DMS 273 treated with DMSO at 0.1 percent for 48 hours (cell line): ENCODE measurements around the gene ROR2.
A peak's percentile ranks its signal among the peaks of the same experiment; 100 is the strongest.

Experiments
- DNase-seq: peaks from one replicate; lab custom pipeline; 2025; lab: John Stamatoyannopoulos, UW

ROR2 gene

DNA sequence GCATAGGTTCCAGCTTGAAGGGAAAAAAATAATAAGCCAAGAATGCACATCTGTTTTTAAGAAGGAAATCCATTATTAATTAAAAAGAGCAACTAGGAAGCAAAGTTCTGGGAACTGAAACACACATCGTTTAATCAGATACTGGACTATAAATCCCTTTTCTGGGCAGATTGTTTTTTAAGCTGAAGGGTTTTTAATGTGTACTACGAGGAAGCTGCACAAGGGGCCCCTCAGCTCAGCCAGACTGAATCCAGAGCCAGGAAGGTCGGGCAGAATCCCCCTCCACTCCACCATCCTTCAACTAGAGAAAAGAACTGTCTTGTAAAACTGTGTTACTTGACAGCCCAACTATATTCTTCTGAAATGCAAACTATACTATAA, 49.2 kb downstream of the ROR2 start:
- no peak for DNase-seq

DNA sequence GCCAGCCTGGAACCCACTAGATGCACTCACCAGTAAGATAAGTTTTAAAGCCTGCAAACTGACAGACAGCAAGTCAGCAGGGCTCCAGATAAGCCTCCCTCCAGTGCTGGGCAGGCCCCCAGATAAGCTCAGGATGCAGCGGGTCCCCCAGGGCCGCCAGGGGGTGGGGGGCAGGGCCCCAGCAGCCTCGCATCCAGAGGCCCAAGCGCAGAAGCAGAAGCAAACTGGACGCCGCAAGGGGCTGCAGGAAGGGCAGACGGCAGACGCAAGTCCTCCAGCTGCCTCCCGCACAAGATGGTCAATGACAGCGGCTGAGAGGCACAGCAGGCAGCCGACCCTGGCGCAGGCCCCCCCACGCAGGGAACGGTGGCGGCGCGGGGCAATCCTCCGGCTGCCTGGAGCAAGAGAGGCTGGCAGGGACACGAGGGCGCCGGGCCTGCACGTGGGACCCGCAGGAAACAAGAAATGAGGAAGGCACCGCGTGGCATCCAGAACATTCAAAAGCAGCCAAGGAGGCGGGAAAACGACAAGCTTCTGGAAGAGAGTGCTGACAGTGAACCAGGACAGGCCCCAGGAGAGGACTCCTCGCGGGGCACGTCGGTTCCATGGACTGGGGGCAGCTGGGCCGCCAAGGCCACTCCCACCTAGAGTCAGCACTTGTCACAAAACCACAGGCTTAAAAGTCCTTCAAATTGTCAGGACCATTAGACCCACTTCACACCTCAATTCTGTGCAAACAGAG, 49.8 kb downstream of the ROR2 start:
- DNase-seq, result no peak

DNA sequence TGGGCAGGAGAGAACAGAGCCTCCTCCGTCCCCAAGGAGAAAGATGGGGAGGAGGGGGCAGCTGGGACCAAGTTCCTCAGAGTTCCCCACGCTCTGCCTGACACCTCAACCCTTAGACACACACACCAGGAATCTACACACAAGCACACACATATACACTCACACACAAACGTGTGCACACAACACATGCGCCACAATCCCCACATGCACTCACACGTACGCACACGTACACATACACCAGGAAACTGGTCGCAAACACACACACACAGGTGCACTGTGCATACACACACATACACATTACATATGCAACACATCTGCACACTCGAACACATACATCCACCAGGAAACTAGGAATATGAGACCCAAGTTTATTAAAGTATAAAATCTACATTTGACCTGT, 50.4 kb downstream of the ROR2 start:
- DNase-seq, result no peak

DNA sequence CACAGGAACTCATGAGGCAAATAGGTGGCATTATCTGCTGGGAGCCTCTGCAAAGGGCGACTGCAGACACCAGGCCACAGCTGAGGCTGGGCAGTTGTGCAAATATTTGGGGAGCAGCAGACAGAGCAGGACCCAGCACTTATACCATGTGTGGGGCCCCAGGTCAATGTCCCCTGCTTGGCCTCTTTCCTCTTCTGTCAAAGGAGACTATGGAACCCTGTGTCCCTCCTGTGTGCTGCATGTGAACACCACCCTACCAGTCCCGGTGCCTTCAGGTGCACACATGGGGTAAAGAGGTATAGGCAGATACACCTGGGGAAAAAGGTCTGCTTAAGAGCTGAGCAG, 50.8 kb downstream of the ROR2 start:
- no peak for DNase-seq

DNA sequence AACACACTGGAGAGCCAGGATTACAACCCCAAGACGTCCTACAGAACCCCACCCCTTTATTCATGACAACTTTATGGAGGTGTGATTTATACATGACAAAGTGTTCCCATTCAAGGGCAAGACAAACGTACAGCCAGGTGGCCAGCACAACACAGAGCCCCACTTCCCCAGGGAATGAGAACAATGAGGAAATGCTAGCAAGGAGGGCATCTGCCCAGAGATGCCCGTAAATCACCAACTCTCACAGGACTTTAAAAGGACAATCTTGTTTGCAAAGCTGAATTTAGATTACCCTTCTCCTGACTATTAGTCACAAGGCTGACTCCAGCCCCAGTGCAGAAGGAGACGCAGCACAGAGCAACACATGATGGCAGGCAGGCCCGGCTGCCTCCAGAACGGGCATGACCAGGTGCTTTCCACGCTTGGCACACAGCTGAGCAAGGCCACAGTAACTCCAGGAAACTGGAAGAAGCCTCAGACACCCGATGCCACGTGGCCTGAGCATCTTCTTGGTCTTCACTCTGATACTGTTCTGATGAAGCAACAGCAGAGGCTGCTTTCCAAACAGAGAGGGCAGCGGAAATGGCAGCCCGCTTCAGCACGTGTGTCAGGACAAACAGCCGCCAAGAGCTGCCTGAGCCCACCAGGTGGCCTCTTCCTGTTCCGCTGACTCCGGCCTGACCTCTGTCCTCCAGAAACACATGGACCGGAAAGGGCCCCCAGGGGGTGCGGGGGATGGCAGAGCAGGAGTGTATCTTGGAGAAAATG, 51.4 kb downstream of the ROR2 start:
- DNase-seq, result no peak

DNA sequence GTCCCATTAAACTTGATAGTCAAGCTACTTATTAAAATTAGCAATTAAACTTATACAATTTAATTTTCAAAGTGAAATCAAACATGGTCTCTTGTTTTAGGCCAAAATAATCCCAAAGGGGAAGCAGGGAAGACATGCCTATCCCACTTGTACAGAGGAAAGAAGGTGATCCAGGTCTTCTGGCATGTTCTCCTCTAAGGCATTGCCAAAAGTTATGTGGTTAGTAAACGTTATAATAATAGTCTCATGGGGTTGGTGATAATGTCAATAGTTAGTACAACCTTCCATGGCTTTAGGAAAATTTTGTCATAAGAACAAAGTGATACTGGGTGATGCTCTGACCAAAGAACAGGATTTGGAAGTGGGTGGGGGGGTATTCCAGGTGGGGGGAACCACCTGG, 52.8 kb downstream of the ROR2 start:
- no peak for DNase-seq

DNA sequence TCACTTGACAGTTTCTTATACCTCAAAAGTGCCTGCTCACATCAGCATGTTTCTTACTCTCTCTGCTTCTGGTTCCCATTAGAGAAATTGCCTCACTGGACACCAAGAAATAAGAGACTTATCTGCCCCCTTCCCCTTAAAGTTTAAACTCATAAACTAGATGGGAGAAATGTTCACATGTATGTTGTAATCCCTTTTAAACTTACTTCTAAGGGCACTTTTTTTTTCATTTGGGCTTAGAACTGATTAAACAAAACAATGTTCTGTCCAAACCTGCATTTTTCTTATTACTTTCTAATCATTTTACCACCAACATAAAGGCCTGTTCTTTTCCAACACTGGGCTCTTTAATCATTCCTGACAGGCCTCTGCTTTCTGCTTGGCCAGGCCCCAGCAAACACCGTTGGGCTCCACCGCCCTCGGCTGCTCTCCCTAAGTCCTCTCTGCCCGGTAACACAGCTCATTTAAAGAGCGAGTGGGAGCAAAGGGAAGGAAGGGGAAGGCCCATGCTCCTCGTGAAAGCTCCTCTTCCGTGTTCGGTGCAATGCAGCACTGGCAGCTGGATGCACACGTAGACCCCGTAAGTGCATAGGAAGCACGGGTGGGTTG, 53.4 kb downstream of the ROR2 start:
- DNase-seq, result no peak

DNA sequence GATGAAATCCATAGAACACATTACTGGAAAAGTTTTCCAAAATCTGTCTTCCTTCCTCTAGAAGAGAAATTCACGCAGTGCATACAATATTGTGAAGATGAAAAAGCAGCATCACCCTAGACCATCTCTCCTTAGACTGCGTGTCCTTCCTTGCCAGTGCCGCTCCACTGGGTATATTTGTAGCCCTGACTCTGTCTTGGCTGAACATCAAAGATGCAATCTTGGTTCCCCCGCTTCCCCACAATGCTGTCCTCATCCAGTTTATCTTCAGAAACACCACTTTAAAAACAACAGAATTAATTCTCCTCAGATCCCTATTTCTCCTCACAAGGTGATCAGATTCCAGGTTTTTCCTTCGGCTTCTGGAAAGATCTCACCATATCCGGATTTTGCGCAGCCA, 53.9 kb downstream of the ROR2 start:
- no peak for DNase-seq

DNA sequence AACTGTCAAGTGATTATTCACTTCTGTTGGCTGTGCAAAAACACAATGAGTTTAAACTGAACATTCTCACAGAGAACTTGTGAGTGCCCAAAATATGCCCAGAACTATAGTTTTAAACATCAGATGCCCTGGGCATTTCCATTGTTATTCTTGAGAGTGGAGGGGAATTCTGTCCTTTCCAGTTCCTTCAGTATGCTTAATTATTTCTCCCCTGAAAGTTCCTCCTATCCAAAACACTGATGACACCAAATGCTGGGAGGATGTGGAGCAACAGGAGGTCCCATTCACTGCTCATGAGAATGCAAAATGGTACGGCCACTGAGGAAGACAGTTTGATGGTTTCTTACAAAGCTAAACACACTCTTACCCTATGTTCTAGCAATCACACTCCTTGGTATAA, 55.5 kb downstream of the ROR2 start:
- no peak for DNase-seq

DNA sequence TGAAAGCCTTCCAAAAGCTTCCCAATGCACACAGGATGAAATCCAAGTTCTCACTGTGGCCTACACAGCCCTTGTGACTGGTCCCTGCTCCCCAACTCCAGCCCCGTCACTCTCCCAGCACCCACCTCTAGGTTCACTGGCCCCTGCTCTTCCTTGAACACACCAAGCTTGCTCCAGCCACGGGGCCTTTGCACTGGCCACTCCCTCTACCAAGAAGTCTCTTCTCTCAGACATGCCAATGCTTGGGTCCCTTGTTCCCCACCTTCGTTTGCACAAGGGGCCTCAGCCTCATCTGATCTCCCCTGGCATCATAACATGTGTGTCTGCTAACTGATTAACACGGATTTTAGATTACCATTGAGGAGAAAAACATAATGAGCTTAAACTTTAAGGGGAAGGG, 56.0 kb downstream of the ROR2 start:
- no peak for DNase-seq

DNA sequence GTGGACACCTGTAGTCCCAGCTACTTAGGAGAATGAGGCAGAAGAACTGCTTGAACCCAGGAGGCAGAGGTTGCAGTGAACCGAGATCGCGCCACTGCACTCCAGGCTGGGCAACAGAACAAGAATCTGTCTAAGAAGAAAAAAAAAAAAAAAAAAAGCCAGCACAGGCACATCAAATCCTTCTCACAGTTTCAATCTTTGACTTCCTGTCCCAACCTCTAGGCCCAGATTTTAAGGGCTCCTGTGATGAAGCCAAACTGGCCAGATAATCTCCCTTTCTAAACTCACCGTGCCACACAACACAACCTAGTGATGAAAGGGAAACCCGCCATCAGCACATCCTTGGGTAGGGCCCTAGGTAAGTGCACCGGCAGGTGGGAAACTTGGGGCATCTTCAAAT, 58.1 kb downstream of the ROR2 start:
- DNase-seq, result no peak

- no peak for DNase-seq
Measured at GRCh38 chr9:91890662-91891061, 59.4 kb downstream of the ROR2 start.

GRCh38 chr9:91889161-91889911, 60.7 kb downstream of the ROR2 start:
- no peak for DNase-seq

GRCh38 chr9:91886414-91887076, 63.5 kb downstream of the ROR2 start:
- DNase-seq, result no peak

DNA sequence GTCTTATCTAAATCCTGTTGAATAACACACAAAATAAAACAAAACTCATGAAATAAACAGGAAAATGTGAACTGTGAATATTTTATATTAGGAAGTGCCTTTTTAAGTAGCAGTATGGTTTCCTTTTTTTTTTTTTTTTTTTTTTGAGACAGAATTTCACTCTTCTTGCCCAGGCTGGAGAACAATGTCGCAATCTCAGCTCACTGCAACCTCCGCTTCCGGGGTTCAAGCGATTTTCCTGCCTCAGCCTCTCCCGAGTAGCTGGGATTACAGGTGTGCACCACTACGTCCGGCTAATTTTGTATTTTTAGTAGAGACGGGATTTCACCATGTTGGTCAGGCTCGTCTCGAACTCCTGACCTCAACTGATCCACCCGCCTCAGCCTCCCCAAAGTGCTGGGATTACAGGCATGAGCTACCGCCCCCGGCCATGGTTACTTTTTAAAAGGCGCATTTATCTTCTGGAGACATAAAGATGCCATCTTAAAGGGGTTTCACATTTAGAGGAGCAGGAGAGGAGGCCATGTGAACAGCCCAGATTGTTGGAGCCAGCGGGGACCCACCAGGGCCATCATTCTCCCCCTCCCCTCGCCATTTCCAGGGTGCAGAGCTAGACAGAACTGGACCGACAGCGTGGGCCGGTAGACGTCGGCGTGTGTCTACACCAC, 64.1 kb downstream of the ROR2 start:
- DNase-seq, result no peak

GRCh38 chr9:91884696-91885687, 65.0 kb downstream of the ROR2 start:
- no peak for DNase-seq

- DNase-seq, result no peak
Measured at GRCh38 chr9:91884153-91884552, 65.9 kb downstream of the ROR2 start.

DNA sequence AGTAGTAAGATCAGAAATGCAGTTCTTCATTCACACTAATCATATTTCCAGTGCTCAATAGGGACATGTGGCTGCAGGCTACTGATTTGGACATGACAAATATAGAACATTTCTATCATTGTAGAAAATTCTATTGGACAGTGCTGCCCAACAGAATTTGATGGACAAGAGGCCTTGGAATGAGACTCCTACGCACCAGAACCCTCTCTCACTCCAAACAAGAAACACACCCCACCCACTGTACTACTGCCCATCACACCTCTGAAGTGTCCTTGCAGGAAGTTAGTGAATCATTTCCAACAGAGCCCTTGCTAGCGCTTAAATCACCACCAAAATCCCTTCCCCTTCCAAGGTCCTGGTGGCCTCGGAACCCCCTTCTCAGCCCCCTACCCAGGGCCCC, 66.5 kb downstream of the ROR2 start:
- no peak for DNase-seq

DNA sequence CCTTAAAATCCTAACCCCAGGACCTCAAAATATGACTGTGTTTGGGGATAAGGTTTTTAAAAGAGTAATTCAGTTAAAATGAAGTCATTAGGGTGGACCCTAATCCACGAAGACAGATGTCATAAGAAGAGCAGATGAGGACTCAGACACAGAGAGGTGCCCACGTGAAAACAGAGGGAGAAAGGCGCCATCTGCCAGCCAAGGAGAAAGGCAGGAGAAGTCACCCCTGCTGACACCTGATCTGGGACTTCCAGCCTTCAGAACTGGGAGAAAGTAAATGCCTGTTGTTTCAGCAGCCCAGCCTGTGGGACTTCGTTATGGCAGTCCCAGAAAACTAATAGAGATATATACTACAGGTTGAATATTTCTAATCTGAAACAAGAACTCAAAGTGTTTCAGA, 67.4 kb downstream of the ROR2 start:
- peak; percentile 66 for DNase-seq

DNA sequence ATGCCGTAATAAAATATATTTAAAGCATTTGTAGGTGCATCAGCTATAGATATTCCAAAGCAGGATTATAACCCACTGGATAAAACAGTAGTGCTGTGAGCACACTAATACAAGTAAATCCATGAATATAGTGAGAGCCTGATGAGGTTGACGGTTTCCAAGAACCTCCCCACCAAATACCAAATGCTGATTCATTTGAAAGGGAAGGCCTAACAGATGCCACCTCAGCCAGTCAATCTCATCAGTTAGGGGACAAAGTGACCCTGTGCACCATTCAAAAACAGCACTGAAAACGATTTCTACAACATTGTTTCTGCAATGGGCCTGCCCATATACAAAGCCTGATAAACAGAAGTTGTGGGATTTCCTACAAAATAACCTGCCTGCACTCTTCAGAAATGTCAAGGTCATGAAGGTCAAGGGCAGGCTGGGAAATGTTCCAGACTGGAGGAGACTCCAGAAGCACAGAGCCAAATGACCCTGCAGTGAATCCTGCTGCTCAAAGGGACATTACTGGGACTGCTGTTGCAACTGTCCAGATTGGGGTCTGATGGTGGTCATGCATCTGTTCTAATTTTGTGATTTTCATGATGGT, 69.6 kb downstream of the ROR2 start:
- DNase-seq, result no peak
